GM18508 (cell line): Measurements from ENCODE around the gene SPACA9.

Experiments
- ATAC-seq: cut with Tn5 transposase; IDR thresholded peaks from one replicate; pipeline ENCODE4 v1.9.1; 2021; ENCODE audit warnings: moderate number of reproducible peaks; ENCODE audit not compliant: insufficient read depth, unreplicated experiment

SPACA9 gene

GRCh38 chr9:132862533-132862932 is 16.2 kb upstream of the SPACA9 start:
- no peak for ATAC-seq

GRCh38 chr9:132863096-132863495 is 15.6 kb upstream of the SPACA9 start:
- ATAC-seq = no peak

- no peak for ATAC-seq
Measured at GRCh38 chr9:132864277-132864676, 14.4 kb upstream of the SPACA9 start.

- no peak for ATAC-seq
Measured at GRCh38 chr9:132864691-132865090, 14.0 kb upstream of the SPACA9 start.

- ATAC-seq = no peak
Measured at GRCh38 chr9:132866898-132867297, 11.8 kb upstream of the SPACA9 start.

GRCh38 chr9:132869266-132869665 is 9.4 kb upstream of the SPACA9 start:
- no peak for ATAC-seq

GRCh38 chr9:132873403-132873802 is 5.3 kb upstream of the SPACA9 start:
- no peak for ATAC-seq

- ATAC-seq = no peak
Measured at GRCh38 chr9:132875159-132875558, 3.5 kb upstream of the SPACA9 start.

- ATAC-seq = no peak
Measured at GRCh38 chr9:132876849-132877248, 1.8 kb upstream of the SPACA9 start.

GRCh38 chr9:132877458-132877823 is 1.3 kb upstream of the SPACA9 start:
- no peak for ATAC-seq

GRCh38 chr9:132877824-132878694 is 639 bp upstream of the SPACA9 start, which contains the start of gene AK8:
Gene AK8, minus strand, starts transcription at chr9:132878284. Its CDS starts 29 bp downstream, at chr9:132878255.
- no peak for ATAC-seq

- ATAC-seq = no peak
Measured at GRCh38 chr9:132879457-132880323, 992 bp downstream of the SPACA9 start.

GRCh38 chr9:132880324-132880661 is 1.6 kb downstream of the SPACA9 start:
- no peak for ATAC-seq

GRCh38 chr9:132881826-132882225 is 3.1 kb downstream of the SPACA9 start:
- ATAC-seq = no peak

- ATAC-seq = no peak
Measured at GRCh38 chr9:132882616-132883015, 3.9 kb downstream of the SPACA9 start.

GRCh38 chr9:132883349-132884294 is 4.9 kb downstream of the SPACA9 start:
- no peak for ATAC-seq

- no peak for ATAC-seq
Measured at GRCh38 chr9:132885720-132886333, 7.1 kb downstream of the SPACA9 start.

GRCh38 chr9:132886334-132886725 is 7.6 kb downstream of the SPACA9 start:
- no peak for ATAC-seq

- ATAC-seq = no peak
Measured at GRCh38 chr9:132887181-132888120, 8.8 kb downstream of the SPACA9 start.
